Natural killer cell (primary cell): ENCODE results near the gene EHD4. TPM values are rescaled to one million over a fixed set of nuclear protein-coding genes. Genes with fewer than 3 reads are reported as not detected.

Experiments
- ATAC-seq, 3 donors: fragments of 150-1000 bp in 2 of 3; fragments of 200-7000 bp in 1 of 3; cut with Tn5 transposase; 1 replicate in 1 of 3; 2 replicates in 2 of 3; pipeline ENCODE4 v1.10.0; 2021; ENCODE audit warnings: mild to moderate bottlenecking in 2 of 3, moderate library complexity in 2 of 3
- DNase-seq, 2 donors: peaks; one replicate each; pipeline versions ENCODE4 v3.0.0 to v3.0.0-alpha.2; 2013 to 2021; ENCODE audit warnings: mixed read lengths in 1 of 2
- H3K27ac ChIP-seq: one replicate; pipeline ENCODE4 v1.5.1; 2013; ENCODE audit warnings: mild to moderate bottlenecking, low read length
- H3K27me3 ChIP-seq: one replicate; pipeline ENCODE4 v1.6.1; 2013; ENCODE audit warnings: low read length; ENCODE audit not compliant: control insufficient read depth, insufficient read depth
- H3K36me3 ChIP-seq: one replicate; pipeline ENCODE4 v1.6.1; 2013; ENCODE audit warnings: low read length; ENCODE audit not compliant: control insufficient read depth, insufficient read depth
- H3K4me1 ChIP-seq: one replicate; pipeline ENCODE4 v1.6.1; 2013; ENCODE audit warnings: low read length; ENCODE audit not compliant: control insufficient read depth, insufficient read depth
- H3K4me3 ChIP-seq: one replicate; pipeline ENCODE4 v1.5.1; 2013; ENCODE audit warnings: low read length
- H3K9me3 ChIP-seq: one replicate; pipeline ENCODE4 v1.6.1; 2013; ENCODE audit warnings: low read length; ENCODE audit not compliant: control insufficient read depth, insufficient read depth
- H3K27ac Mint-ChIP-seq, 2 donors: one replicate each; pipeline ENCODE4 v1.8.0; 2022; ENCODE audit warnings: mild to moderate bottlenecking in 2 of 2, mixed read lengths in 2 of 2, moderate library complexity in 1 of 2
- H3K27me3 Mint-ChIP-seq, 2 donors: one replicate each; pipeline ENCODE4 v1.8.0; 2022; ENCODE audit warnings: low read depth in 2 of 2, mixed read lengths in 2 of 2
- H3K36me3 Mint-ChIP-seq: one replicate; pipeline ENCODE4 v1.8.0; 2022; ENCODE audit warnings: mixed read lengths
- H3K4me1 Mint-ChIP-seq, 2 donors: one replicate each; pipeline ENCODE4 v1.8.0; 2022; ENCODE audit warnings: mixed read lengths in 2 of 2
- H3K4me3 Mint-ChIP-seq: one replicate; pipeline ENCODE4 v1.8.0; 2022; ENCODE audit warnings: mild to moderate bottlenecking, moderate library complexity, mixed read lengths
- H3K9me3 Mint-ChIP-seq, 2 donors: one replicate each; pipeline ENCODE4 v1.8.0; 2022; ENCODE audit warnings: mixed read lengths in 2 of 2
- CTCF ChIP-seq: fragments of 200-600 bp; IDR thresholded peaks from one replicate; pipeline ENCODE4 v1.8.0; 2022; ENCODE audit warnings: antibody characterized with exemption
- WGBS: methylation state at CpG from one replicate; pipeline ENCODE4 v1.1.7; 2013; ENCODE audit warnings: missing lambda C conversion rate; ENCODE audit not compliant: insufficient coverage; 5-methylcytosine and 5-hydroxymethylcytosine counted together
- intact Hi-C: fragments of 100-400 bp; cut with micrococcal nuclease; formaldehyde crosslinking; loops from one replicate; pipeline ENCODE4 v1.14.2; 2022
- total RNA-seq, 4 donors: library from RNA; stranded (reverse); fragments of 120-200 nt in 1 of 4; gene quantifications; one replicate each; pipeline versions ENCODE4 v1.2.3 to v1.2.4, GENCODE V29; 2013 to 2022

The EHD4 gene
- total RNA-seq, 3 donors from 2014 or later (not counting 1 experiment from before 2014, with no cell fraction given) = 28.4 to 34.6 (median 31.7) TPM

- no peak for ATAC-seq
Observed at GRCh38 chr15:41884458-41884857, 87.9 kb downstream of the EHD4 start.

GRCh38 chr15:41883484-41883825, 88.9 kb downstream of the EHD4 start:
- no peak overlapping the region for H3K27ac Mint-ChIP-seq
- H3K36me3 ChIP-seq = no peaks in the 10 kb centered on the region
- ATAC-seq (no peak), DNase-seq (no peak)
- peaks cover 11 to 30% of the 10 kb centered on the region in 2 donors for H3K4me1 Mint-ChIP-seq
- H3K9me3 ChIP-seq = no peaks in the 10 kb centered on the region
- no peak overlapping the region for H3K27ac ChIP-seq
- no peaks in the 10 kb centered on the region for H3K36me3 Mint-ChIP-seq
- H3K27me3 ChIP-seq = no peaks in the 10 kb centered on the region
- H3K4me1 ChIP-seq = peaks cover 23% of the 10 kb centered on the region
- no peak overlapping the region for H3K4me3 ChIP-seq
- H3K27me3 Mint-ChIP-seq = peaks cover 10 to 13% of the 10 kb centered on the region in 2 donors
- no peak overlapping the region for H3K4me3 Mint-ChIP-seq
- intact Hi-C loops = no loop called here
- H3K9me3 Mint-ChIP-seq = no peaks in the 10 kb centered on the region
- TF ChIP-seq CTCF = no peak
- 89% methylated on average over 2 of the region's 2 CpGs for WGBS

More at GRCh38 chr15:41884458-41884857, 87.9 kb downstream of the EHD4 start:
- Histone ChIP-seq H3K4me1 (peaks cover 33% of the 10 kb centered on the region), H3K27me3 (no peaks in the 10 kb centered on the region), H3K4me3 (no peak overlapping the region), H3K36me3 (no peaks in the 10 kb centered on the region), H3K9me3 (no peaks in the 10 kb centered on the region), H3K27ac (no peak overlapping the region)
- Mint-ChIP-seq H3K27me3 (peaks cover 10 to 13% of the 10 kb centered on the region in 2 donors), H3K4me3 (no peak overlapping the region), H3K27ac (no peak overlapping the region), H3K36me3 (no peaks in the 10 kb centered on the region), H3K4me1 (peaks cover 16 to 40% of the 10 kb centered on the region in 2 donors), H3K9me3 (no peaks in the 10 kb centered on the region)
- TF ChIP-seq CTCF = no peak
- DNase-seq = no peak
- intact Hi-C loops = no loop called here
- WGBS = 93% methylated on average over 7 of the region's 7 CpGs

GRCh38 chr15:41882689-41883483, 89.5 kb downstream of the EHD4 start:
- 79% methylated on average over 14 of the region's 14 CpGs for WGBS
- TF ChIP-seq CTCF = no peak
- peaks cover 17% of the 10 kb centered on the region for H3K4me1 ChIP-seq
- no peaks in the 10 kb centered on the region for H3K27me3 ChIP-seq
- Mint-ChIP-seq H3K36me3 (no peaks in the 10 kb centered on the region), H3K9me3 (no peaks in the 10 kb centered on the region), H3K27ac (no peak overlapping the region), H3K4me3 (no peak overlapping the region), H3K4me1 (peaks cover 10 to 24% of the 10 kb centered on the region in 2 donors), H3K27me3 (peaks cover 10 to 13% of the 10 kb centered on the region in 2 donors)
- no peaks in the 10 kb centered on the region for H3K36me3 ChIP-seq
- no peak overlapping the region for H3K4me3 ChIP-seq
- H3K9me3 ChIP-seq = no peaks in the 10 kb centered on the region
- no peak overlapping the region for H3K27ac ChIP-seq
- intact Hi-C loops = no loop called here
- no peak for DNase-seq
- ATAC-seq = no peak
